Calu3 (cell line): Measurements from ENCODE around the gene CRIM1. TPM values are rescaled to one million over a fixed set of nuclear protein-coding genes. Genes with fewer than 3 reads are reported as not detected.

Source experiments
- BruUV-seq: library from RNA; stranded (reverse); fragments of 400-500 nt; replicated peaks from 2 replicates; lab custom pipeline; 2021; lab: Mats Ljungman, UMichigan
- CTCF ChIA-PET: fragments of 300-600 bp; sonication (Branson Sonifier 250); formaldehyde crosslinking; loops from one replicate; lab custom pipeline; 2022; ENCODE audit warnings: antibody characterized with exemption; lab: Charles Lee
- DNase-seq: peaks from one replicate; pipeline ENCODE4 v3.0.0; 2022
- H3K27ac Mint-ChIP-seq: one replicate; pipeline ENCODE4 v1.8.0; 2022; ENCODE audit warnings: mixed read lengths; ENCODE audit not compliant: unreplicated experiment
- H3K27me3 Mint-ChIP-seq: one replicate; pipeline ENCODE4 v1.8.0; 2022; ENCODE audit warnings: mixed read lengths; ENCODE audit not compliant: unreplicated experiment
- H3K36me3 Mint-ChIP-seq: one replicate; pipeline ENCODE4 v1.8.0; 2022; ENCODE audit warnings: mild to moderate bottlenecking, moderate library complexity, mixed read lengths; ENCODE audit not compliant: insufficient read depth, unreplicated experiment
- H3K4me1 Mint-ChIP-seq: one replicate; pipeline ENCODE4 v1.8.0; 2022; ENCODE audit warnings: mild to moderate bottlenecking, low read depth, mixed read lengths; ENCODE audit not compliant: unreplicated experiment
- H3K4me3 Mint-ChIP-seq: one replicate; pipeline ENCODE4 v1.8.0; 2022; ENCODE audit warnings: mild to moderate bottlenecking, low read depth, moderate library complexity, mixed read lengths; ENCODE audit not compliant: unreplicated experiment
- H3K9me3 Mint-ChIP-seq: one replicate; pipeline ENCODE4 v1.8.0; 2022; ENCODE audit warnings: low read depth, mixed read lengths; ENCODE audit not compliant: unreplicated experiment
- intact Hi-C: fragments of 100-400 bp; cut with micrococcal nuclease; formaldehyde crosslinking; loops from one replicate; pipeline ENCODE4 v1.10.0; 2022; ENCODE audit not compliant: unreplicated experiment
- total RNA-seq: library from RNA; stranded (reverse); gene quantifications from 2 replicates; pipeline ENCODE4 v1.2.3, GENCODE V29; 2022
- TF ChIP-seq, protein P1 (sequence below): fragments of 200-600 bp; IDR thresholded peaks from one replicate; pipeline ENCODE4 v1.8.0; 2022; ENCODE audit warnings: antibody characterized with exemption; ENCODE audit not compliant: unreplicated experiment

CRIM1 gene
- total RNA-seq, 1 experiment from 2014 or later, result 57.6 TPM

DNA sequence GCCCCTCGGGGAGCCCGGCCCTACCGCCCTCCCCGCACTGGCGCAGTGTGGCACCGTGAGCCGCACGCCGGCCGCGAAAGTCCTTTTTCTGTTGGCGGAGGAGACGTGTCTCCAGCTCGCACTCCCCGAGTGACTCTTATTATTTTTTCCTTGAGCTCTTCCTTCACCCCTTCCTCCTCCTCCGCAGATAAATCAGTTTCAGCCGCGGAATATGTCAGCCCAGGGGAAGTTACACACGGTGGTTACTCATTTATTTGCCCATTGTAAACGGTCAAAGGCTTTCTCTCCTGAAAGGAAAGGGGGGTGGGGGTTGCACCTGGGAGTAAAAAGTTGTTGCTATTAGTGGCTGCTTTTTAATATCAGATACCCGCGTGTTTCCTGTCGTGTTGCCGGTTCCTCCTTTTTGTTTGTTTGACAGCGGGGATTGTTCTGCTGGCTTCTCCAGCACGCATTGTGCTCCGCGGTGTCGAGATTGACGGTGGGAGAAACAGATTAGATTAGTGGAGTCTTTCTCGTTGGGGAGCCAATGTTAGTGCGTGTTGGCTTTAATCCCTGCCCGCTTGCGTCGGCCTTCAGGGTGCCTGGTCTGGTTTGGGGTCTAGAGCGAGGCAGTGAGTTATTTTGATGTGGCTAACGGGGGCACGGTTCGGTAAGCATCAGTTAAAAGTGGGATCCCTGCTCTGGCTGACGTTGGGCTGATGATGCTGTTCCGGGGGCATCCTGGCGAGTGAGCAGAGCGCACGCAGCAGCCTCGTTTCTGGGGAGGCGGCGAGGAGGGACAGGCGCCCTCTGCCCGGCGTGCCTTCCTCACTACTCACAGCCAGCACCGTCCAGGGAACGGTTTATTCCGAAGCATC is 1.6 kb downstream of the CRIM1 start:
- H3K4me3 Mint-ChIP-seq, result peak overlapping the region; percentile 99
- intact Hi-C loops, result loop anchor here (1.0 to 10.0 kb wide), 4 partner anchors 55 to 428 kb away; no protein-coding TSS in a partner anchor
- no TSS peak for BruUV-seq
- peaks cover 61% of the 10 kb centered on the region for H3K36me3 Mint-ChIP-seq
- CTCF ChIA-PET, result interaction anchor here (0.7 to 3.0 kb wide), 4 partner anchors 14 to 150 kb away, joined by 3 to 15 read pairs (median 4); no protein-coding TSS in a partner anchor
- DNase-seq, result peak; percentile 54
- H3K9me3 Mint-ChIP-seq, result no peaks in the 10 kb centered on the region
- TF ChIP-seq, protein P1, sequence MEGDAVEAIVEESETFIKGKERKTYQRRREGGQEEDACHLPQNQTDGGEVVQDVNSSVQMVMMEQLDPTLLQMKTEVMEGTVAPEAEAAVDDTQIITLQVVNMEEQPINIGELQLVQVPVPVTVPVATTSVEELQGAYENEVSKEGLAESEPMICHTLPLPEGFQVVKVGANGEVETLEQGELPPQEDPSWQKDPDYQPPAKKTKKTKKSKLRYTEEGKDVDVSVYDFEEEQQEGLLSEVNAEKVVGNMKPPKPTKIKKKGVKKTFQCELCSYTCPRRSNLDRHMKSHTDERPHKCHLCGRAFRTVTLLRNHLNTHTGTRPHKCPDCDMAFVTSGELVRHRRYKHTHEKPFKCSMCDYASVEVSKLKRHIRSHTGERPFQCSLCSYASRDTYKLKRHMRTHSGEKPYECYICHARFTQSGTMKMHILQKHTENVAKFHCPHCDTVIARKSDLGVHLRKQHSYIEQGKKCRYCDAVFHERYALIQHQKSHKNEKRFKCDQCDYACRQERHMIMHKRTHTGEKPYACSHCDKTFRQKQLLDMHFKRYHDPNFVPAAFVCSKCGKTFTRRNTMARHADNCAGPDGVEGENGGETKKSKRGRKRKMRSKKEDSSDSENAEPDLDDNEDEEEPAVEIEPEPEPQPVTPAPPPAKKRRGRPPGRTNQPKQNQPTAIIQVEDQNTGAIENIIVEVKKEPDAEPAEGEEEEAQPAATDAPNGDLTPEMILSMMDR, result no peak
- peak overlapping the region; percentile 97 for H3K27ac Mint-ChIP-seq
- no peaks in the 10 kb centered on the region for H3K27me3 Mint-ChIP-seq
- H3K4me1 Mint-ChIP-seq, result peaks cover 61% of the 10 kb centered on the region

DNA sequence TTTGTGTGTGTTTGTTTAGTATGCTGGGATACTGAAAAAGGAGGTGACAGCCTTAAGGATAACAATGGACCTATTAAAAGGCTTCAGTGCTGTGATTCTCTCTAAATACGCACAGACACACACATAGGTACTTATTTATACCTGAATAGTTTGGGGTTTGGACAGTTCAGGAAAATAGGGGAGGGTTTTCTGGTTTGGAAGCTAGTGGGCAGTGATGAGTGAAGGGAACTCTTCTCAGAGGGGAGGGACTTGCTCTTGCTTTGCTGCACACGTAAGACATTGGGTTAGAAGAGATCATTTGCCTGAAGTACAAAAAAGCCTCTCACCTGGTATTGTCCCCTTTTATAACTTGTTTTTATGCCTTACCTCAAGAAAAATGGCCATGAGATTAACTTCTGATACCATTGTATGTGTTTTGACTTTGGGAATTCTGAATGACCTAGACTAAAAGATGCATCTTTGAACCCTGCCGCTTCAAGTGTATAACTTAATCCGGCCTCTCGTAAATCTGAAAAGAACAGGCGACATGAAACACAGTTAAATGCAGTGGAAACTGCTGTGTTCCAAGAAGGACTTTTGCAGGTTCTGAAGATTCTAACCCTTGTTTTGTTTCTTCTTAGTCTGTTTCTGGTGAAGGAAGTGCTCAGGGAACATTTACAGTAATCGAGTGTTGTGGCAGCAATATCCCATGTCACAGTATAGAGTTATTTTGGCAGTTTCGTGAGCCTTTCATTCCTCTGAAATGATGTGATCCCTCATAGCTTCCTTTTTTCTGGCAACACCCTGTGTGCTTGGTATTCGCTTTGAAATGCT is 2.5 kb downstream of the CRIM1 start:
- Mint-ChIP-seq H3K27me3 (no peaks in the 10 kb centered on the region), H3K9me3 (no peaks in the 10 kb centered on the region), H3K4me1 (peaks cover 55% of the 10 kb centered on the region), H3K4me3 (peak overlapping the region; percentile 99), H3K36me3 (peaks cover 57% of the 10 kb centered on the region), H3K27ac (peak overlapping the region; percentile 97)
- peak; percentile 47 for DNase-seq
- TF ChIP-seq, protein P1, result peak; percentile 32
- CTCF ChIA-PET, result interaction anchor here (0.5 to 3.0 kb wide), 5 partner anchors 13 to 149 kb away, joined by 3 to 15 read pairs (median 4); no protein-coding TSS in a partner anchor
- TSS peak; percentile 36 for BruUV-seq
- intact Hi-C loops, result loop anchor here (1.0 to 10.0 kb wide), 5 partner anchors 15 to 427 kb away; no protein-coding TSS in a partner anchor

DNA sequence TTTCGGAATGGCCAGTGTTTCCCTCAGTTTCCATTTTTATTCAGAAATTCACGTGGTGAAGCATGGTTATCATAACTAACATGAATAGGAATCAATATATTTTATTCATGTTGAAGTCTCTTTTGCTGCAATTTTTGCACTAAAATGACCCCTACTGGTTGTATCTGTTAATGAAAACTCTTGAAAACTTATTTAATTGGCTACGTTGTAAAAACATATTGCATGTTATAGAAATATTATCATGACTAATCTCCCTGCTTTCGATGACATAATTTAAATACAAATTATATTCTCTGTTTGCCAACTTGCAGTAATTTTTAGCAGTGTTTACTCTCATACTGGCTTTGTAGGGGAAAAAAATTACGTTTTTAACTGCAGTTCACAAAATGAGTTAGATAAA is 3.5 kb downstream of the CRIM1 start:
- Mint-ChIP-seq H3K27ac (peak overlapping the region; percentile 97), H3K4me3 (peak overlapping the region; percentile 99), H3K4me1 (peaks cover 45% of the 10 kb centered on the region), H3K36me3 (peaks cover 55% of the 10 kb centered on the region), H3K27me3 (no peaks in the 10 kb centered on the region), H3K9me3 (no peaks in the 10 kb centered on the region)
- CTCF ChIA-PET, result interaction anchor here (1.5 kb wide), 1 partner anchor 101 kb away, joined by 5 read pairs; no protein-coding TSS in a partner anchor
- intact Hi-C loops, result loop anchor here (2.0 to 10.0 kb wide), 4 partner anchors 14 to 426 kb away; no protein-coding TSS in a partner anchor
- DNase-seq, result no peak
- no TSS peak for BruUV-seq
- TF ChIP-seq, protein P1, result no peak

DNA sequence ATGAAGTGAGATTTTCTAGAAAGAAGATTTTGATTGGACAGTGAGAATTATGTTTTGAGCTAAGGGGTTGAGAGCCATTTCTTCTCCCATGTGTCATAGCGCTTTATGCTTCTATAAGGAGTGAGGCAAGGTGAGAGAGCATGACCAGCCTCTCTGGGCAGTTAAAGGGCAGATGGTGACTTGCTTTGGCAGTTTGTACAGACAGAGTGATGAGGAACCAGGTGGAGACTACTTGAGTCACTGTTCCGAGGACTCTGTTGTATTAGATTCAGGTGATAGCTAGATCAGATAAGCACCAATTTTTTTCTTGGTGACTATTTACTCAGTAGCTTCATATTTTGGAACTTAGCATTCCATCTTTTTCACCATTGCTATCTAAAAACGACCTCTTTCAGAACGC is 4.5 kb downstream of the CRIM1 start:
- Mint-ChIP-seq H3K4me3 (no peak overlapping the region), H3K27me3 (no peaks in the 10 kb centered on the region), H3K9me3 (no peaks in the 10 kb centered on the region), H3K4me1 (peaks cover 36% of the 10 kb centered on the region), H3K27ac (peak overlapping the region; percentile 75), H3K36me3 (peaks cover 45% of the 10 kb centered on the region)
- intact Hi-C loops, result no loop called here
- no peak for DNase-seq
- CTCF ChIA-PET, result interaction anchor here (1.1 to 1.5 kb wide), 2 partner anchors 16 to 100 kb away, joined by 4 to 5 read pairs; no protein-coding TSS in a partner anchor
- TF ChIP-seq, protein P1, result no peak
- BruUV-seq, result no TSS peak
